GM12875 (cell line): ENCODE results near the gene EEPD1.

ENCODE experiments used
- H3K4me3 ChIP-seq: one replicate; pipeline ENCODE4 v1.5.1; 2011; ENCODE audit warnings: low read depth, low read length, control low read depth
- CTCF ChIP-seq: IDR thresholded peaks from 2 replicates; pipeline ENCODE4 v1.5.1; 2011; ENCODE audit warnings: low read depth, mild to moderate bottlenecking, control low read depth, inconsistent platforms, low read length, moderate library complexity, borderline replicate concordance; ENCODE audit not compliant: insufficient read depth

The EEPD1 gene

GRCh38 chr7:36287371-36288241, 134.6 kb downstream of the EEPD1 start:
- no peak for TF ChIP-seq CTCF
- H3K4me3 ChIP-seq: no peak overlapping the region

GRCh38 chr7:36288501-36288900, 135.4 kb downstream of the EEPD1 start:
- TF ChIP-seq CTCF: no peak
- H3K4me3 ChIP-seq: no peak overlapping the region

- no peak overlapping the region for H3K4me3 ChIP-seq
- no peak for TF ChIP-seq CTCF
These were observed 137.0 kb downstream of the EEPD1 start for GRCh38 chr7:36289833-36290661.

- no peak overlapping the region for H3K4me3 ChIP-seq
These were observed 138.6 kb downstream of the EEPD1 start for GRCh38 chr7:36291387-36292316.

GRCh38 chr7:36295090-36295489, 142.0 kb downstream of the EEPD1 start:
- no peak overlapping the region for H3K4me3 ChIP-seq
- no peak for TF ChIP-seq CTCF

More at GRCh38 chr7:36291387-36292316, 138.6 kb downstream of the EEPD1 start:
- TF ChIP-seq CTCF: peak; percentile 87

GRCh38 chr7:36296284-36296683, 143.2 kb downstream of the EEPD1 start:
- H3K4me3 ChIP-seq: no peak overlapping the region
- no peak for TF ChIP-seq CTCF
